Coronary artery (tissue), 2 donors: ENCODE data around the gene GABBR2.

Experiments used
- DNase-seq: peaks from one replicate; pipeline ENCODE4 v3.0.0-alpha.2; 2017; ENCODE audit warnings: low spot score
- H3K27ac ChIP-seq, 2 donors: fragments of 200-600 bp; sonication (generic); one replicate each; pipeline ENCODE4 v1.5.1; 2016 to 2019
- H3K4me3 ChIP-seq: fragments of 200-600 bp; sonication (generic); 2 replicates; pipeline ENCODE4 v1.5.1; 2016; ENCODE audit warnings: mild to moderate bottlenecking, moderate library complexity
- TF ChIP-seq, protein P1 (sequence below): fragments of 200-600 bp; sonication (generic); IDR thresholded peaks from one replicate; pipeline ENCODE4 v1.5.1; 2019; ENCODE audit warnings: antibody characterized with exemption

The GABBR2 gene

DNA sequence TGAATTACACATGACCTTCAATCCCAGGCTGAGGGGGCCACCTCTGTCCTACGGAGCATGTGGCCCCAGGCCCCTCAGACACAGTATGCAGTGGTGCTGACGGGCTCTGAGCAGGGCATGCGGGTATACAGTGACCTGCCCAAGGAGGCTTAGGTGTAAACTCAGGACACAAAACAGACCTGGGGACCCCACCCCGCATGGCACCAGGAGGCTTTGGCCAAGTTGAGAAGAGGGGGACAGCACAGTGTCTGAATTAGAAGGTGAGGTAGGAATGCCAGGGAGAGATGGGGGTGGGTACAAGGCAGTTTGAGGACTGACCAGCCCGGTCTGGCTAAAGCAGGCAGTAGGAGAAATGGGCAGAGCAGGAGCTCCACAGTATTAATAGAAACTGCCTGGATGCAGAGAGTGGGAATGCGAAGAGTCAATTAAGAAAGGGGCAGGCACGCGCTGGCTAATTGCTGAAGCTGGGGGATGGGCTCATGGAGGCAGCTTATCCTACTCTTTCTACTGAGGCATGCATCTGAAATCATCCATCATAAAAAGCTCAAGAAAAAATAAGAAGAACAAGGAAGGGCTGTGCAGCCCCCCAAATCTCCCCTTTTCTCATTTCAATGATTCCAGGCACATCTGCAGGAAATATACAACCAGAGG, 109.0 kb downstream of the GABBR2 start:
- Histone ChIP-seq H3K27ac (no peak overlapping the region), H3K4me3 (no peak overlapping the region)
- peak; percentile 60 for DNase-seq
- TF ChIP-seq, protein P1, sequence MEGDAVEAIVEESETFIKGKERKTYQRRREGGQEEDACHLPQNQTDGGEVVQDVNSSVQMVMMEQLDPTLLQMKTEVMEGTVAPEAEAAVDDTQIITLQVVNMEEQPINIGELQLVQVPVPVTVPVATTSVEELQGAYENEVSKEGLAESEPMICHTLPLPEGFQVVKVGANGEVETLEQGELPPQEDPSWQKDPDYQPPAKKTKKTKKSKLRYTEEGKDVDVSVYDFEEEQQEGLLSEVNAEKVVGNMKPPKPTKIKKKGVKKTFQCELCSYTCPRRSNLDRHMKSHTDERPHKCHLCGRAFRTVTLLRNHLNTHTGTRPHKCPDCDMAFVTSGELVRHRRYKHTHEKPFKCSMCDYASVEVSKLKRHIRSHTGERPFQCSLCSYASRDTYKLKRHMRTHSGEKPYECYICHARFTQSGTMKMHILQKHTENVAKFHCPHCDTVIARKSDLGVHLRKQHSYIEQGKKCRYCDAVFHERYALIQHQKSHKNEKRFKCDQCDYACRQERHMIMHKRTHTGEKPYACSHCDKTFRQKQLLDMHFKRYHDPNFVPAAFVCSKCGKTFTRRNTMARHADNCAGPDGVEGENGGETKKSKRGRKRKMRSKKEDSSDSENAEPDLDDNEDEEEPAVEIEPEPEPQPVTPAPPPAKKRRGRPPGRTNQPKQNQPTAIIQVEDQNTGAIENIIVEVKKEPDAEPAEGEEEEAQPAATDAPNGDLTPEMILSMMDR = no peak

DNA sequence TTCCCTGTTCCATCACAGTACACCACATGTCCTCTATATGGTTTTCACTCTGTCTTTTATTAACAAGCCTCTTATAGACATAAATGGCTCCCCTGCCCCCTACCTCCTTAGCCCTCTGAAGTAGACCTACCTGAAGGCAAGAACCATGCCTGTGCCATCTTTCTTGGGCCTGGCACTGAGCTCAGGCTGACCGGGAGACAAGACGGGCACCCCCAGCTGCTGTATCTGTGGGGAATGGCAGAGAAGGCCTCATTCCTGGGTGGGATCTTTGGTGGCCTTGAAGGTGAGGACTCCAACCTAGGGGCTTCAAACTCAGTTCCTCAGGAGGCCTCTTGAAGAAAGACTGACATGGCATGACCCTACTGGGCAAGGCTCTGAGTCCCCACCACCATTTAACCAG, 109.9 kb downstream of the GABBR2 start:
- H3K4me3 ChIP-seq = no peak overlapping the region
- no peak overlapping the region for H3K27ac ChIP-seq
- DNase-seq = peak; percentile 24
- TF ChIP-seq, protein P1 = no peak

DNA sequence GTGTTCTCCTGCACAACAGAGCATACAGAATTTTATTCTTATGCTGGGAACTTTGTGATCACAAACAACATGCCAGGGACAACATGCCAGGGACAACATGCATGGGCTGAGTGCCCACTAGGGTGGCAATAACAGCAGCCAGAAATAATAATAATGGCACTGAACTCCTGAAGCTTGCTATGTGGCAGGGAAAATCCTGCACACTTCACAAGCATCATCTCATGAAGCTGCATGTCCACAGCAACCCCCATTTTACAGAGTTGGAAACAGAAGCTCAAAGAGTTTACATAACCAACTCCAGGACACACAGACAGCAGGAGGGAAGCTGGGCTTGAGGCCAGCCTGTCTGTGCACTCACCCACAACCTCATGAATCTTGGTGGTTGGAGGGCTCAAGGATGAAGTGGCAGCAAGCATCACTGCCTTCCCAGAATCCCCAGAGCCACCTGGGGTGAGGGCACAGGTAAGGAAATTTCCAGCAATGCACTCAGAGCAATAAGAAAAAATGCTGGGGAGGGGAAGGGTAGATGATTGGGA, 111.4 kb downstream of the GABBR2 start:
- no peak overlapping the region for H3K4me3 ChIP-seq
- peak; percentile 22 for DNase-seq
- TF ChIP-seq, protein P1 = no peak
- H3K27ac ChIP-seq = no peak overlapping the region

DNA sequence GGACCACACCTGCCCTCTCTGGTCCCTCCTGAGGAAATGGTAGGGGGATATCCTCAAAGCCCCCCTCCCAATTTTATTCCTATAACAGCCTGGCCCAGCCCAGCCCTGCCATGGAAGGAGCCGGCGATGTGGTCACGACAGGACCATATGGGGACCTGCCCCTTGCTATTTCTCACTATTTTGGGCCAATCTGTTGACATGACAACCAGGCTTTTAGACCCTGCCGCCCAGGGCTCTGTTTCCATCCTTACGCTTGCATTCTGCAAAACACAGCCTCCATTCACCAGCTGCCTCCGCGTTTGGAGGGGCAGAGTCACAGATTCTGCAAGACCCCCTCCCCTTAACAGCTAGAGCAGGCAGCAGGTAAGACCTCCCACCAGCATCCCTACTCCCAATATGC, 112.2 kb downstream of the GABBR2 start:
- Histone ChIP-seq H3K27ac (no peak overlapping the region), H3K4me3 (no peak overlapping the region)
- TF ChIP-seq, protein P1 = no peak
- no peak for DNase-seq

DNA sequence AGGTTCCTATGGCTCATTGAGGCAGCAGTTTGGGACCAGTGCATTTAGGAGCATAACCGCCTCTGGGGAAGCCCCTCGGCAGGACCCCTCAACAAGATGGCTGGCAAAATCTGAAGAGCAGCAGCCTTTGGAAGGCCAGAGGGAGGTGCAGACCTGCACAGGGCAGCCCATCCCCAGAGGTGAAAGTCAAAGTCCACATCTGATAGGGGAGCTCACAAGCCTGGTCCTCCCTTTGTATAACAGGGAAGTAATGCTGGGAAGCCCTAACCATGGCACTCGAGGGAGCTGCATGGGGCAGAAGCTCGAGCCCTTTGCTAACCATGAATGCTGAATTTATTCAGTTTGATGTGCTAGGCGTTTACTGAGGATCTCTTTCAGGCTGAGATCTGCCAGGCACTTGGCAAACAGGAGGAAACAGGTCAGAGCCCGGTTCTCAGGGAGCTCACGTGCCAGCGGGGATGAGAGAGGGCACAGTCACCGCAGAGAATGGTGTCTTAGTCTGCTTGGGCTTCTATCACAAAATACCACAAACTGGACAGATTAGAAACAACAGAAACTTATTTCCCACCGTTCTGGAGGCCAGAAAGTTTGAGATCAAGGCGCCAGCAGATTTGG, 114.1 kb downstream of the GABBR2 start:
- H3K27ac ChIP-seq = no peak overlapping the region
- no peak for DNase-seq
- no peak overlapping the region for H3K4me3 ChIP-seq
- TF ChIP-seq, protein P1 = no peak

DNA sequence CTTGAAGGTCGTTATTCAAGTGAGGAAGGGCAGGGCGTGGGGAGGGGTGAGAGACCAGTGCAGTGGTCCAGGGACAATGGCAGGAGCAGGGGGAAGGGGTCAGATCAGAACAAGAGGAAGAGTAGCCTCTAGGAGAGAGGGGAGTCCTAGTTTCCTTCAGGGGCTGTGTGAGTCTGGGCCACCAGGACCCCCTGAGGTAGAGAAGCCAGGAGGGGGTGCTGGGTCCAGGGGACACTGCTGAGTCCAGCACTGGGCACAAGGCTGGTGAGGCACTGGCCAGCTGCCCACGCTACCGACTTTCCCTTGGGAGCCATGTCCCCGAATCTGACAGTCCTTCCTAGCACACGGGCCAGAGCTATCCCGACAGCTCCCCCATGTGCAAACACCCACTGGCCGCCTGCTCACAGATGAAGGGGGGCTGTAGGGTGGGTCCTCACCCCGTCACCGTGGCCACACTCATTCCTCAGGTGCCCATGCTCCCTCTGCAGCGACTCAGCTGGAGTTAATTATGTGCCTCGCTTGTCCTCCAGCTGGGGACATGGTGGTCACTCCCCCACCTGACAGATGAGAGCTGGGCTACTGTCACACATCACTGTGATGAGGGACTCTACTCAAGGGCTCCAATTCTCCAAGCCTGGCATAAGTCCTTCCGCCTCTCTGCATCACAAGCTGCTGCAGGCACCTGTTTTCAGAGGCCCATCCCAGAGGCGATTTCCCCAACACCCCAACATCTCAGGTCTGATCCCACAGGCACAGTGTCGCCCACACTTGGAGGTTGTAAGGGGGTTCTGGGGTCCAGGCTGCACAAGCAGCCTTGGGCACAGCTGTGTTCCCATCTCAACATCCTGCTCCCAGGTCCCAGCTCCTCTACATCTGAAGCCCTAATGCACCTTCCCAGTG, 115.1 kb downstream of the GABBR2 start:
- DNase-seq = no peak
- H3K27ac ChIP-seq = no peak overlapping the region

More for the DNA sequence above, 115.1 kb downstream of the GABBR2 start:
- TF ChIP-seq, protein P1 = no peak
- no peak overlapping the region for H3K4me3 ChIP-seq
